Ishikawa (cell line): ENCODE measurements around the gene VPS41.

ENCODE experiments used
- CEBPB ChIP-seq: IDR thresholded peaks from 2 replicates; pipeline ENCODE4 v1.6.1; 2012
- CREB1 ChIP-seq: IDR thresholded peaks from 2 replicates; pipeline ENCODE4 v1.6.1; 2012; ENCODE audit warnings: low read depth
- EGR1 ChIP-seq: IDR thresholded peaks from 2 replicates; pipeline ENCODE4 v1.6.1; 2012
- EP300 ChIP-seq: IDR thresholded peaks from 2 replicates; pipeline ENCODE4 v1.6.1; 2012; ENCODE audit warnings: borderline replicate concordance
- FOXM1 ChIP-seq: IDR thresholded peaks from 2 replicates; pipeline ENCODE4 v1.6.1; 2012; ENCODE audit warnings: low read depth, borderline replicate concordance
- MAX ChIP-seq: IDR thresholded peaks from 2 replicates; pipeline ENCODE4 v1.6.1; 2012
- NFIC ChIP-seq: IDR thresholded peaks from 2 replicates; pipeline ENCODE4 v1.6.1; 2012
- REST ChIP-seq: IDR thresholded peaks from 2 replicates; pipeline ENCODE4 v1.6.1; 2012; ENCODE audit warnings: low read depth, mild to moderate bottlenecking
- TAF1 ChIP-seq: IDR thresholded peaks from 2 replicates; pipeline ENCODE4 v1.6.1; 2012; ENCODE audit warnings: low read depth, mild to moderate bottlenecking
- TCF12 ChIP-seq: IDR thresholded peaks from 2 replicates; pipeline ENCODE4 v1.6.1; 2012; ENCODE audit warnings: low read depth
- TEAD4 ChIP-seq: IDR thresholded peaks from 2 replicates; pipeline ENCODE4 v1.6.1; 2012
- USF1 ChIP-seq: IDR thresholded peaks from 2 replicates; pipeline ENCODE4 v1.6.1; 2012
- YY1 ChIP-seq: IDR thresholded peaks from 2 replicates; pipeline ENCODE4 v1.6.1; 2012; ENCODE audit warnings: low read depth
- ZBTB7A ChIP-seq: IDR thresholded peaks from 2 replicates; pipeline ENCODE4 v1.6.1; 2012; ENCODE audit warnings: low read depth

Gene VPS41

GRCh38 chr7:38846280-38846679 is 62.7 kb downstream of the VPS41 start:
- TF ChIP-seq ZBTB7A (no peak), FOXM1 (no peak), TEAD4 (no peak), USF1 (no peak), TAF1 (no peak), REST (no peak), YY1 (no peak), NFIC (no peak)

GRCh38 chr7:38844952-38845563 is 63.9 kb downstream of the VPS41 start:
- TF ChIP-seq MAX (no peak), YY1 (no peak), CREB1 (no peak), NFIC (no peak), ZBTB7A (no peak), CEBPB (no peak), FOXM1 (no peak)

GRCh38 chr7:38842746-38843145 is 66.2 kb downstream of the VPS41 start:
- TF ChIP-seq EP300 = no peak
- no peak for TF ChIP-seq EGR1
- no peak for TF ChIP-seq MAX
- no peak for TF ChIP-seq FOXM1
- TF ChIP-seq YY1 = no peak
- no peak for TF ChIP-seq USF1
- TF ChIP-seq ZBTB7A = no peak
- TF ChIP-seq TCF12 = no peak
- no peak for TF ChIP-seq NFIC
- TF ChIP-seq CEBPB = no peak

- TF ChIP-seq EP300 = no peak
- TF ChIP-seq CEBPB = no peak
- TF ChIP-seq USF1 = no peak
- no peak for TF ChIP-seq CREB1
- TF ChIP-seq TCF12 = no peak
- TF ChIP-seq MAX = no peak
Observed at GRCh38 chr7:38840736-38841460, 68.1 kb downstream of the VPS41 start.

GRCh38 chr7:38839851-38840250 is 69.1 kb downstream of the VPS41 start:
- TF ChIP-seq EGR1 (no peak), USF1 (no peak), REST (no peak), ZBTB7A (no peak), CREB1 (no peak), TAF1 (no peak), TCF12 (no peak)
